Breast epithelium (tissue), 4 donors: ENCODE measurements around the gene PHKG2. TPM values are rescaled to one million over a fixed set of nuclear protein-coding genes. Genes with fewer than 3 reads are reported as not detected.

ENCODE experiments used
- DNase-seq, 2 donors: peaks; one replicate each; pipeline ENCODE4 v3.0.0-alpha.2; 2019; ENCODE audit warnings: low spot score in 2 of 2
- H3K27ac ChIP-seq, 2 donors: fragments of 200-600 bp; sonication (generic) in 1 of 2; one replicate each; pipeline ENCODE4 v1.5.1; 2016 to 2019; ENCODE audit warnings: mild to moderate bottlenecking in 1 of 2
- H3K27me3 ChIP-seq, 2 donors: fragments of 200-600 bp; sonication (generic) in 1 of 2; one replicate each; pipeline versions ENCODE4 v1.5.1 to v1.6.0; 2017 to 2019; ENCODE audit warnings: control low read depth in 1 of 2, mild to moderate bottlenecking in 1 of 2
- H3K36me3 ChIP-seq: fragments of 200-600 bp; one replicate; pipeline ENCODE4 v1.5.1; 2019
- H3K4me1 ChIP-seq, 2 donors: fragments of 200-600 bp; sonication (generic); one replicate each; pipeline ENCODE4 v1.5.1; 2016 to 2019; ENCODE audit warnings: control low read depth in 1 of 2
- H3K4me3 ChIP-seq, 3 donors: fragments of 200-600 bp; sonication (generic); 1 replicate in 2 of 3; 2 replicates in 1 of 3; pipeline ENCODE4 v1.5.1; 2016 to 2019; ENCODE audit warnings: mild to moderate bottlenecking in 3 of 3, moderate library complexity in 2 of 3
- H3K9me3 ChIP-seq, 2 donors: fragments of 200-600 bp; sonication (generic) in 1 of 2; one replicate each; pipeline ENCODE4 v1.5.1; 2016 to 2019; ENCODE audit warnings: control low read depth in 1 of 2
- CTCF ChIP-seq, 3 donors: fragments of 450-650 bp; IDR thresholded peaks; one replicate each; pipeline ENCODE4 v1.5.1; 2016 to 2017; ENCODE audit warnings: antibody characterized with exemption in 3 of 3, mild to moderate bottlenecking in 3 of 3, moderate library complexity in 3 of 3
- POLR2A ChIP-seq: fragments of 450-650 bp; IDR thresholded peaks from one replicate; pipeline ENCODE4 v1.6.1; 2016; ENCODE audit warnings: antibody characterized with exemption, mild to moderate bottlenecking, moderate library complexity
- POLR2AphosphoS5 ChIP-seq, 3 donors: sonication (generic); formaldehyde crosslinking; IDR thresholded peaks; one replicate each; pipeline ENCODE4 v1.6.1; 2017; ENCODE audit warnings: antibody characterized with exemption in 3 of 3
- intact Hi-C: fragments of 100-400 bp; cut with DNase I; formaldehyde crosslinking; loops from one replicate; pipeline ENCODE4 v1.15.1; 2023; ENCODE audit warnings: low total_unique reads
- total RNA-seq, 3 donors: library from RNA; depleted of rRNA; stranded (reverse); fragments of >200 nt; gene quantifications; one replicate each; pipeline ENCODE4 v1.1.0, GENCODE V29; 2016

Gene PHKG2
- total RNA-seq, 3 donors from 2014 or later = 28.5 to 38.8 (median 35.7) TPM

DNA sequence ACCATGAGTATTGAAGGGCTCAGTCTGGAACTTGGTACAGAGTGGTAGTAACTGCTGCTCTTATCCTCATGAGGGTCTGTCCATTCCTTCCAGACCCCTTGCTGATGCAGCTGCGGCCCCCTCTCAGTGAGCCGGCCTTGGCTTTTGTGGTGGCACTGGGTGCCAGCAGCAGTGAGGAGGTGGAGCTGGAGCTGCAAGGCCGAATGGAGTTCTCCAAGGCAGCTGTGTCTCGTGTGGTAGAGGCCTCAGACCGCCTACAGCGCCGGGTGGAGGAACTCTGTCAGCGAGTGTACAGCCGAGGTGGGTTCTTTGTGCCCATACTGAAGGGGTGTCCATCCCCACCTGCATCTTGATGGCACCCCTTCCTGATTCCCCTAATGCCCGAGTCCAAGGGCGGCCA, 15.9 kb downstream of the PHKG2 start:
- Histone ChIP-seq H3K9me3 (no peaks in the 10 kb centered on the region), H3K27me3 (no peaks in the 10 kb centered on the region), H3K4me3 (no peak overlapping the region), H3K27ac (no peak overlapping the region), H3K4me1 (peaks cover 3 to 19% of the 10 kb centered on the region in 2 donors), H3K36me3 (peaks cover 24% of the 10 kb centered on the region)
- DNase-seq = no peak
- intact Hi-C loops = no loop called here
- TF ChIP-seq CTCF (IDR thresholded peaks at IDR 0.05) (no peak), POLR2AphosphoS5 (IDR thresholded peaks at IDR 0.05) (no peak), POLR2A (no peak)

GRCh38 chr16:30764816-30765465, 16.7 kb downstream of the PHKG2 start:
- intact Hi-C loops = no loop called here
- no peak overlapping the region for H3K4me3 ChIP-seq
- H3K27me3 ChIP-seq = no peaks in the 10 kb centered on the region
- H3K36me3 ChIP-seq = peaks cover 24% of the 10 kb centered on the region
- H3K27ac ChIP-seq = no peak overlapping the region
- peaks cover 3 to 19% of the 10 kb centered on the region in 2 donors for H3K4me1 ChIP-seq
- H3K9me3 ChIP-seq = no peaks in the 10 kb centered on the region
- TF ChIP-seq POLR2AphosphoS5 (IDR thresholded peaks at IDR 0.05) = no peak
- no peak for TF ChIP-seq POLR2A
- no peak for TF ChIP-seq CTCF (IDR thresholded peaks at IDR 0.05)
- no peak for DNase-seq

GRCh38 chr16:30766206-30766932, 18.1 kb downstream of the PHKG2 start:
- TF ChIP-seq POLR2A = no peak
- H3K4me1 ChIP-seq = peaks cover 0 to 13% of the 10 kb centered on the region in 2 donors
- DNase-seq = no peak
- intact Hi-C loops = no loop called here
- no peaks in the 10 kb centered on the region for H3K9me3 ChIP-seq
- peaks cover 24% of the 10 kb centered on the region for H3K36me3 ChIP-seq
- no peak overlapping the region for H3K4me3 ChIP-seq
- no peak overlapping the region for H3K27ac ChIP-seq
- H3K27me3 ChIP-seq = no peaks in the 10 kb centered on the region

- intact Hi-C loops = no loop called here
- H3K27ac ChIP-seq = no peak overlapping the region
- no peaks in the 10 kb centered on the region for H3K27me3 ChIP-seq
- no peaks in the 10 kb centered on the region for H3K9me3 ChIP-seq
- no peak overlapping the region for H3K4me3 ChIP-seq
- H3K36me3 ChIP-seq = peaks cover 27% of the 10 kb centered on the region
- H3K4me1 ChIP-seq = peaks cover 0 to 13% of the 10 kb centered on the region in 2 donors
- no peak for DNase-seq
- TF ChIP-seq CTCF (IDR thresholded peaks at IDR 0.05) (no peak), POLR2A (no peak), POLR2AphosphoS5 (IDR thresholded peaks at IDR 0.05) (no peak)
Measured at GRCh38 chr16:30766933-30767284, 18.7 kb downstream of the PHKG2 start.

- H3K36me3 ChIP-seq = peaks cover 32% of the 10 kb centered on the region
Measured at GRCh38 chr16:30767767-30768465, 19.7 kb downstream of the PHKG2 start.

More at GRCh38 chr16:30767767-30768465, 19.7 kb downstream of the PHKG2 start:
- Histone ChIP-seq H3K9me3 (no peaks in the 10 kb centered on the region), H3K27me3 (no peaks in the 10 kb centered on the region), H3K27ac (no peak overlapping the region), H3K4me3 (no peak overlapping the region), H3K4me1 (peaks cover 0 to 11% of the 10 kb centered on the region in 2 donors)
- intact Hi-C loops = no loop called here
- DNase-seq = no peak
- TF ChIP-seq POLR2AphosphoS5 (IDR thresholded peaks at IDR 0.05) (no peak), POLR2A (no peak), CTCF (IDR thresholded peaks at IDR 0.05) (no peak)
